ENCODE data around the gene SUMF1.

SUMF1 gene

DNA sequence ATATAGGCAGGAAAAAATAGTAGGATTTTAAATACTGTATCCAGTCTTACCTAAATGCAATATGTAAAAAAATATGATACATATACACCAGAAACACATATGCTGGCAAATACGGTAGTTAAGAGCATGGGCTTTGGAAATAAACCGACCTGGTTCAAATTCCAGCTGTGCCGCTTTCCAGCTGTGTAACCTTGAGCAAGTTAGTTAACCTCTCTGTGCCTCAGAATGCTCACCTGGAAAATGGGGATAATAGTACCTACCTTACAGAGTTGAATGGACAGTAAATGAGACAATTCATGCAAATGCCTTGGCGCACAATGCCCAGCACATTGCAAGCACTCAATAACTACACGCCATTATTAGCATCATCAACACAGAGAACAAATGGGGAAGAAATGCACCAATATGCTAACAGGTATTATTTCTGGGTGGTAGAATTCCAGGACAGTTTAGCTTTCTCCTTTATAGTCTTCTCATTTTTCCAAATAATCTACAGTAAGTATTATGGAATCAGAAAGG lies 50.6 kb downstream of the SUMF1 start:
- DNase-seq (ENCODE audit: low read depth in 2 of 2): no peak

DNA sequence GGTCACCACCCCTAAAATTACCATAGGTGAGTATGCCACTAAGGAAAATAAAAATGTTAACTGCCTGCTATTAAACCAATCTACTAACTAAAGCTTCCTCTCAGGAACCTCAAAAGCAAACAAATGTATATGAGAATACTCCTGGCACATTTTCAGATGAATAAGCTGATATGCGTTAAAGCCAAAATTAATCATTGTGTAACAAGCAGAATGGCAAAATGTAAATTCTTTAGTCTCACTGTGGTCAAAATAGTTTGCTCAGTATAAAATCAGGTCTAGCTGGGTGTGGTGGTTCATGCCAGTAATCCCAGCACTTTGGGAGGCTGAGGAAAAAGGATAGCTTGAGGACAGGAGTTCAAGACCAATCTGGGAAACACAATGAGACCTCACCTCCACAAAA lies 53.6 kb downstream of the SUMF1 start:
- no peak for DNase-seq (ENCODE audit: low read depth in 2 of 2)

DNA sequence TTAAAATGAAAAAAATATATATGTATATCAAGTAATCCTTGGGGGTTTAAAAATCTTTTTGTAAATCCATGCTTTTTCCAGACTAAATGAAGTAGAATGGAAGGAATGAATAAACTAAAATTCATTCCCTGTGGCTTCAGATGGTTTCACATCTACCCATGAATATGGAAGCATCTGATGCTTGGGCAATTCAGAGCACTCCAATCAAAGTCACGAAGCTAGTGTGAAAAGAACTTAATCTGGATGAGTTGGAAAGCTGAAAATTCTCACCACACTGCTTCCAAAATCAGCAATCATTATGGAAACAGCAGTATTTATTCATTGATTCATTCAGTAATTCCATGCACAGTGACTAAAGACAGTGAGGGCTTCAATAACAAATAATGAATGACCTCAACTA lies 55.2 kb downstream of the SUMF1 start:
- DNase-seq (ENCODE audit: low read depth in 2 of 2): no peak

DNA sequence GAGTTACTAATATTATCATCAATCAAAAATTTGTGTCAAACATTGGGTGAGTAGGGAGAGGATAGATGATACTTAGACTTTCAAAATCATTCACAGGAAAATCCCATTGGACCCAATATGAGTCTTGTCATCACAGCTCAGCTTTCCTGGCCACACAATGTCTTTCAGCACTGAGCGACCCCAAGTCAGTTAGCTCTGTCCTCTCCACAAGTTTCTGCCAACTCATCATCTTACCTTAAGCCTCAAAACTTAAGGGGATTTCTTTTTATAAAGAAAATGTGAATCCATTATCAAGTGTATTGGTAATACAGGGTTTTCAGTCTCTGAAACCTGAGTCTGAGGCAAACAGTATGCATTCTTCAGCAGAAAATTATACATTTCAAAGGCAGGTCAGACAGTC lies 55.8 kb downstream of the SUMF1 start:
- no peak for DNase-seq (ENCODE audit: low read depth in 2 of 2)

DNA sequence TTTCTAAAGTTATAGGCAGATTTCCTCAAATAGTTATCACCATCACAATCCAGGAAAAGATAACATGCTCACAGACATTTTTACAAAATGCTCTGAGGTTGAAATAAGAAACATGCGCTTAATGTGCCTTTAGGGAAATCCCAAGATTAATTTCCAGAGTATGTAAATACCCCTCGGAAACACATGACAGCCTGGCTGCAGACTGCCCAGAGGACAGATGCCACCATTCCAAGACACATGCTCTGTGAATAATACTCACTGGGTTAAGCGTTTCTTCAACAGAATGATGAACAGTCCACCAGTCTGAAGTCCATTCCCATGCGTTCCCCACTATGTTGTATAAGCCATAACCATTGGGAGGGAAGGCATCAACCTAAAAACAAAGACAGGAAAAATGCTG lies 56.5 kb downstream of the SUMF1 start:
- no peak for DNase-seq (ENCODE audit: low read depth in 2 of 2)

DNA sequence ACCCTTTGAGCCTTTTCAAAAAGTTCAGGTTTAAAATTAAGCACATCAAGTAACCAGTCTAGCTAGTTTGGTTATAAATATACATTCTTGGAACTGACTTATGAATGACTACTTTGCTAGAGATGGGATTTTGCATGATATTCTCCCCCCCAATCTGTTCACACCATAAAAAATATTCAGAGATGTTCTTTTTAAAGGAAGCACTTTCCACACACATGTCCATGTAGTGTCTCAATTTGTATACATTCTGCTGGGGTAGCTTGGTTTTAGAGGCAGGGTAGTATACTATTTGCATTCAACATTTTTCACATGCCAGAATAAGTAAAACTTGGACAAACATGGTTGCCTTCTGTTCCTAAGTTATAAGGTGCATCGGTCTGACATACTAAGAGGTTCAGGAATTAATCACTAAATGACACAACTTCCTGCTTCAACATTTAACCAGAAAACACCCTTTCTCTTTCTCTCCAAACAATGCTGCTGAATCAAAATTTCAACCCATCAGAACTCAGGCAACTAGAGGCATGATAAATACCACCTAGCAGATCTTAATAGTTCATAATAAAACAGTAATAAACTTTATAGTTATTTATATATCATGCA lies 57.0 kb downstream of the SUMF1 start:
- no peak for DNase-seq (ENCODE audit: low read depth in 2 of 2)

DNA sequence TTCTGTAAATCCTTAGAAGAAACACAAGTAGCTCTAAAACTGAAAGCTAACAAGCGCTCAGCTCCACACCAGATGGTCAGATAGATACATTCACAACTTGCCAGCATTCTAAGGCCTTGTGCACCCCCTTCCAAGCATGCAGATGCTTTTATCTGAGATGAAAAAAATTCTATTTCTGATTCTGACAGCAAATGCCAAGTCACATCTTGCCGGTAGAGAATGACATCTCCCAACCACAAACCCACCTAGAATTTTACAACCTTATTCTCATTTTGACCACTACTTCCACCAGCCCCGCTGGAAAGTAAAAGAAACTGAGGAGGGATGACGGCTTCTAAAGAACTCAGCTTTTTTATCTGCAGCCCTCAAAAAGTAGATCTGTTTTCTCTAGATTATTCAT lies 57.7 kb downstream of the SUMF1 start:
- no peak for DNase-seq (ENCODE audit: low read depth in 2 of 2)

DNA sequence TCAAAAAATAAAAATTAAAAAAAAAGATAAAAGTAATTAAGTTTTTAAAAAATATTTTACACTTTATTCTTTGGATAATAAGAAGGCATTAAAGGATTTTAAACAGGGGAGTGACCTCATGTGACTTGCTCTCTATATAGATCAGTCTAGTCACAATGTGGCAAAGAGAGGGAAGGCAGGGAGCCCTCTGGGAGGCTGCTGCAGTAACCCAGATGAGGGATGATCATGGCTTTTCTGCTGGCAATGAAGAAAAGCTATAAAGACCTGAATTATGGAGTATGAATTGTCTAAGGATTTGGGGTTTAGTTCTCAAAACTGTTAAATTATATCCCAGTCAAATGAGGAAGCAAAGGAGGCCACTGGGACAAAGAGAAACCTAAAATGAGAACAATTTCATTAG lies 58.1 kb downstream of the SUMF1 start:
- DNase-seq (ENCODE audit: low read depth in 2 of 2): no peak

DNA sequence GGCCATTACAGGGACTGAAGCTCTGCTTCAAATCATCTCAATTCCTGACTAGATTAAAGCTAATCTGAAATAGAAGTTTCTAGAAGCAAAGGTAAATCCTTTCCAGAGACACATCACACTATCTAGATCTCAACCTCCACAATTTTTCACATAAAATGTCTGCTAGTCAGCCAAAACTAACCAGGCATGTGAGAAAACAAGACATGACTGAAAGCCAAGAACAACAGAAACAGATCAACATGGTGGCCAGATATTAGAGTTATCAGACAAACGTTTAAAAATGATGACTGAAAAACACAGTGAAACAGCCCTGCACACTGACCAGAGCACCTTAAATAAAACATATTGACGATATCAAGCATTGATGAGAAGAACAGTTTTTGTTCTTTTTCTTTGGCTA lies 59.1 kb downstream of the SUMF1 start:
- no peak for DNase-seq (ENCODE audit: low read depth in 2 of 2)

DNA sequence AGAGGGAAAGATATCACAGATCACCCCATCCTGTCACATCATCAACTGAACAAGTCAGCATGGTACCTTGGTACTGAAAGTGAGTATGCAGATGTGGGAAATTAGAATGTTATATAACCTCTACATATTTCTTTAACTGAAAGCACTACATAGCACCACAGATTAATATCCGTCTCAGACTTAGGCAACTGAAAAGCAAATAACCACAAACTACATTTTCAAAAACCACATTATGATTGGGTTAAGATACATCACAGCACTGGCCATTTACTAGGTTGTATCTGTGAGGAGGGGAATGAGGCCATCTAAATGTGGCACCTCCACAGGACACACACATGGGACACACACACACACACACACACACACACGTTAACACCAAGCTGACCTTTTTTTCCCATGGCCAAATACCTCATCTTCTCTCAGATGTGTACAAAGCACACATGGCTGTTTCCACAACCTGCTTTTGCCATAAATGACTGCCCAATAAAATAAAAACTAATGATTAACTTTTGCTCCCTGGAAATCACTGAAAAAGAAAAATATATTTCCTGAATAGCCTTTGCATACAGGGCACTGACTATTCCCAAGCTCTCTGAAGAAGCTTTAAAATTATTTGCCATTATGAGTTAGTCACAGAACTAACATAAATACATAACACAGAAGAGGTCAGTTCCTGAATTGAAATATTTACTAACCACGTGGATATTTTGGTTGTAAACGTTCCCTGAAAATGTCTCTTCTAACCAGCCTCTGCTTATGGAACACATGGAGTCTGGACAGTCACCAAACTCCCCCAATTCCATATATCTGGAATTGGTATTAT lies 60.1 kb downstream of the SUMF1 start:
- DNase-seq (ENCODE audit: low read depth in 2 of 2): no peak

DNA sequence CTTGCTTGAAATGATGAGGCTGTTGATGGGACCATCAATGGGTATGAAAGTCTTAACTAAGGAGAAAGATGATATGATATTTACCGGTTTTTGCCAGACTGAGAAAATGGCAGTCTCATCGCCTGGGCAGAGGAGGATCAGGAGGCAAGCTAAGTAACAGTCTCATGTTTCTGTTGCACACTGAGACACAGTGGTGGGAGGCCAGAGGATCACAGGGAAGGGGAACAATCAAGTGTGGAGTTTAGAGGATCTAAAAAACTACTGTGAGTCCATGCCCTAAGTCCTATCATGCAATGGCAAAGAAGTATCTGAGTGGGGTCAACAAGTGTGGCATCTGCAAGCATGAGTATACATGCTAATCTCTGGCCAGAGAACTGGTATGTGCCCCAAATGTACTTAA lies 62.2 kb downstream of the SUMF1 start:
- DNase-seq (ENCODE audit: low read depth in 2 of 2): no peak

DNA sequence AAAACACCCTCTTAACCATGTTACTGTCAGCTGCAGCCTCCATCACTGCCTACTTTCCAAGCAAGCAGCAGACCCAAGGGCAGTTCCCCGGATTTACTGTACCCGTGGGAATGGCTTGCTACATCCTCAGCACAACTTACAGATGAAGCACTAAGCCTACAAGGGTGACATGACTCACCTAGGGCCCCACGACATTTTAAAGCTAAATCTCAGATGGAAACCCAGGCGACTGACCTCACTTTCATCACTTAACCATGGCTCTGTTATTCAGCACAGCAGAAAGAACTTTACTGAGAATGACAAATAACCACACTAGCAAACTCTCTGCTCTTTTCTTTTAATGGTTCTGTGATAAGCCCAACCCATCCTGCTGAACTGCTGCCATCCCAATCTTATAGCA lies 65.6 kb downstream of the SUMF1 start:
- DNase-seq (ENCODE audit: low read depth in 2 of 2): peak in 1 of 2 donors; percentile 27

DNA sequence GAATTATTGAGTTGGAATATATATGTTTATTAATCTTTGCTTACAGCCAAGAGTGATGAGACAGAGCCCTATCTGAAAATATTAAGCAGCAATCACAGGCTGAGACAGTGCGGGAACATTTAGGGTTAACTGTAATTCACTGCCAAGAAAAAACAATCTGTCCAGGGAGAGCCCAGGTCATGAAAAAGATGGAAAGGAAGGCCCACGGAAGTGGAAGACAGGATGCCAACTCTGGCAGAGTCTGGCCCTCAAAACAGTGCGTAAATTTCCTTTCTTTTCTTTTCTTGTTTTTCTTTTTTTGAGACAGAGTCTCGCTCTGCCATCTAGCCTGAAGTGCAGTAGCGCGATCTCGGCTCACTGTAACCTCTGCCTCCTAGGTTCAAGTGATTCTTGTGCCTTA lies 67.6 kb downstream of the SUMF1 start:
- no peak for DNase-seq (ENCODE audit: low read depth in 2 of 2)

DNA sequence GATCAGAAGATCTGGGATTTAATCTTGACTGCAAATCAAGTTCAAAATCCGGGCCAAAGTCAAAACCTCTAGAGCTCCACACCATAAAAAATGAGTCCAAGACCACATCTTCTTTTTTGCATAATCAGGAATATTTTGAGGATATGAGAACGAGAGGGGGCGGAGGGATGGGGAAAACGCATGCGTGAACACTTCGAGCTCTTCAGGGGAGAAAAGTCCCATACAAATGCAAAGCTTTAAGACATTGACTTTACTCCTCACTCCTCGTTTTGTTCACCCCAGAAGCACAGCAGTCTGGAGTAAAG lies 68.2 kb downstream of the SUMF1 start:
- no peak for DNase-seq (ENCODE audit: low read depth in 2 of 2)

DNA sequence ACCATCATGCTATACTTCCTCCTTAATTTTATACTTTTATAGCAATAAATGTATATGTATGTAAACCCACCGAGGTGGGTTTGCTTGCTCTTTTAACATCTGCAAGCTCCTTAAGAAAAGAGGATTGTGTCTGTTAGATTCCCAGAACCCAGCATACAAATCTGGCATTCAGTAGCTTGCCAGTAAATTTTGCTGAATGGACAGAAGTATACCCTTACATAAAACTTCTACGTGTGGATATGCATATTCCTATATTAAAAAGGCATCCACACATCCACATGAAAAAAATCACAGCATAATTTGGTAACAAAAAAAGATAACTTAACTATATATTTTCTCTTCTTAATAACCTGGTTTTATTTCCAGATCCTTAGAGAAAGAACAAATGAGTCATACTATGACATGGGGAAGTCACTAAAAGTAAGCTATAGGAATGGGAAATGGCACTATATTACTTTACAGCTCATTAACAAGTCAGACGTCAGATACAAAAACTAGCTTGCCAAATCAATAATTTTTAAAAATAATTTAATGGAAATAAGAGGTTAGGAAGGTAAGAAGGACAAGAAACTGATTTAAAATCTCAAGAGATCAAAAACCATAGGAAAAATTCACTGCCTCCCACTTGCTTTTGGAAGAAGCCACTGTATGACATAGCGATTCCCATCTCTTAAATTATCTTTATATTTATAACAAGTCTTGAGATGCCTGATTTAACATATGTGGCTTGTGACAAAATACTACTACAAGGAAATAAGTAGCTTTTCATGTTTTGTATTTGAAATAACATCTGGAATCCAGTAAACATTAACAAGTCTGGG lies 68.7 kb downstream of the SUMF1 start:
- no peak for DNase-seq (ENCODE audit: low read depth in 2 of 2)

DNA sequence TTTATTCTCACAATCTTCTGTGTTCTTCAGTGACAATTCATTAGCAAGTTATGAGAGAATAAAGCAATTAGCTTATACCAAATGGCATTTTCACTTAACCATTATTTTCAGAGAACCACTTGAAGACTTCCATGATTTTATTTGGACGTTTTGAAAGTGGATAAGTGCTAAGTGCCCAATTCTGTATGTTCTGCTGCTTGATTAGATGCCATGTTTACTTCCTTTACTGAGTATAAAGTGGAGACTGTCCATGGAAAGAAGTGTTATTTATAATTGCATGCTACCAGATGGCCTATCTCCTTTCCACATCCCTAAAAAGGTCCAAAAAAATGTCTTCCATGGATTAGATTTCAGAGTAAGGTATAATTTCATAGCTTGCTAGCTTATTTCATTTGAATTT lies 69.6 kb downstream of the SUMF1 start:
- DNase-seq (ENCODE audit: low read depth in 2 of 2): no peak

DNA sequence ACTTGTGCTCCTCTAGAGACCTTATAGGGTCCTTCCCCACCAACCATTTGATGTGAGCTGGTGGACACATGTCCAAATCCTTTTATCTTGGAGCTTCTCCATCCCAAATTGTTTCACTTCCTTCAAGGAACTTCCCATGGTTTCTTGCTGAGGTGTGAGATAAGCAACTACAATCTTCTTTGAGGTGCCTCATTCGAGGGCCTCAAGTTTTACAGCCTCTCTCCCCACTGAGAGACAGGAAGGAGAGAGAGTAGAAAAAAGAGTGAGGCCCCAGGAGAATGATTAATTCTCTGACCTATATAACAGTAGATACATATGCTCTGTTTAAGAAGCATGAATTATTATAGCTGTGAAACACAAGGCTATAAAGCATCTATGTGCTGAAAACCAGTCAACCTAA lies 70.5 kb downstream of the SUMF1 start:
- DNase-seq (ENCODE audit: low read depth in 2 of 2): no peak

DNA sequence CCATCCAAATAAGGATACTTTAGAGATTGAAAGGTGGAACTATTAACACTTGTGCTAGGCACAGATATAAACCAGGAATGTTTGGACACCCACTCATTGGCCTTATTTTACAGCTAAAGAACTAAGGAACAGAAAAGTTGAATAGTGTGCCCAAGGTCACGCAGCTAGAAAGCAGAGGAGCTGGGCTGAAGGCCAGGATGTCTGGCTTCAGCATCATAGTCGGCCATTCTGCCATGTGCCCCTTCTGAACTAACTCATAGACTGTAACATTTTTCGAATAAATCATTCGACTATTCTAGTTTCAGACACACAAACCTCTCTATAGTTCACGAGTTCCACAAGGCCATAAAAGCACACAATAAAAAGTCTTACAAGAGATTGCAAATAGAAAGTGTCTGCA lies 71.1 kb downstream of the SUMF1 start:
- DNase-seq (ENCODE audit: low read depth in 2 of 2): no peak

DNA sequence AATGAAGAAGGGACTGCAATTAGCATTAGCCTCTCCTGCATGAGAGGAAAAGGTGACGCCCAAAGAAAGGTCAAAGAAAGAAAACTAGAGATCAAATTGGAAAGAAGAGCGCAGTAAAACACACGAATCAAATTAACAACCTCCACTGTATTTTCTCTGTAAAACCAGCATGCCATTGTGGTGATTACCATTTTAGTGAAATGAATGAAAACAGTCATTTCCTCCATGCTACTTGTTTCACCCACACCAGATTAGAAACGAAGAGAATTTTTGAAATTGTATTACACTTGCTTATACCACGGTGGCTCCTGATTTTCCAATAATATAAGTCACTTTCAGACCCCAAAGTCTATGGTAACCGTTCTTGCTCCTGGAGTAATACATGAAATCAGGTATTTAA lies 71.6 kb downstream of the SUMF1 start:
- DNase-seq (ENCODE audit: low read depth in 2 of 2): no peak

DNA sequence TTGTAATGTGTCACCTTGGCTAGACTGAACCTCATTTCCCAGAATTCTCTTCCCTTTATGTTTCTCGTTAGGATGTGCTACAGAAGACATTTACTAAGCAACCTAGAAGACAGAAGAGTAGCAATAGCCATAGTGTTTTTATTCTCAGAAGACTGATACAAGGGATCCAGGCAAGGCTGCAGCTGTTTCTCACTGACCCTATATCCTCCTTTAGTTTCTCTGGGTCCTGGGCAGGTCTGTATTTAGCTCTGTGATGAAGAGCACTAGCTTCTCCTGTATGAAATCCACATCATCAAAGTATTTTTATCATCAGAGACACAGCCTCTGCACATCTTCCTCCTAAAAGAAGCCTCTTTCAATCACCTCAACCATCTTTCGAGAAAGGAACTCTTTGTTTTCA lies 72.5 kb downstream of the SUMF1 start:
- no peak for DNase-seq (ENCODE audit: low read depth in 2 of 2)

DNA sequence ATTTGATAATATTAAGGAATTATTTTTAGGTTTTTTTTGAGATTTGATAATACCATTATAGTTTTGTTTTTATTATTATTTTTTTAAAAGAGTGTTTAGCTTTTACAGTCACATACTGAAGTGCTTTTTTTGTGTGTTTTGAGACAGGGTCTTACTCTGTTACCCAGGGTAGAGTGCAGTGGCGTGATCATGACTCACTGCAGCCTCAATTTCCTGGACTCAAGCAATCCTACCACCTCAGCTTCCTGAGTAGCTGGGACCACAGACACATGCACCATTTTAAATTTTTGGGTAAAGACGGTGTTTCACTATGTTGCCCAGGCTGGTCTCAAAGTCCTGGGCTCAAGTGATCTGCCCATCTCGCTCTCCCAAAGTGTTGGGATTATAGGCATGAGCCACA lies 73.0 kb downstream of the SUMF1 start:
- DNase-seq (ENCODE audit: low read depth in 2 of 2): peak in 1 of 2 donors; percentile 2

DNA sequence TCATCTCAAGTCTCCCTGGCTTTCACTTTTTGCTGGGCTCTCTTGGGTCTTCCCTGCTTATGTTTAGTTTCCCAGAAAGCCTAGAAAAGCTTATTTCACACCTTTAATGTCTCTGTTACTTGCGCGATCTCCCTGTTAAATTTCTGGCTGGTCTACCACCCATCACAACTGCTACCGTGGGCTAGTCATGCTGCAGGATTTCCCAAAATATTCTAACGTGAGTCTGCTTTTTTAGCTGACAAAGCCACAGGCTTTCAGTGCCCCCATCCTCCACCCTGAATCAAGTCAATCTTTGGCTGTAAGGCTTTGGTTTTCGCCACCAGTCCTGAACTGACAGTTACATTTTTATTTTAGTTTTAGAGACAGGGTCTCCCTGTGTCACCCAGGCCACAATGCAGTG lies 74.1 kb downstream of the SUMF1 start:
- no peak for DNase-seq (ENCODE audit: low read depth in 2 of 2)

Data from stimulated activated CD4-positive, alpha-beta T cell treated with anti-CD3 and anti-CD28 coated beads, Interleukin-15, amount 100 ng/mL, for 48 hours (primary cell).